B cell (primary cell): ENCODE results near the gene NUP210. TPM values are rescaled to one million over a fixed set of nuclear protein-coding genes. Genes with fewer than 3 reads are reported as not detected.

ENCODE experiments used
- ATAC-seq: fragments of 200-7000 bp; cut with Tn5 transposase; one replicate; pipeline ENCODE4 v1.10.0; 2021; ENCODE audit warnings: low read depth, mild to moderate bottlenecking, moderate number of reproducible peaks, moderate library complexity
- CTCF ChIA-PET: fragments of 350-600 bp; sonication (Branson Sonifier 250); formaldehyde crosslinking; loops from one replicate; lab custom pipeline; 2021; ENCODE audit warnings: antibody characterized with exemption, inconsistent platforms; lab: Charles Lee
- POLR2A ChIA-PET: fragments of 350-600 bp; sonication (Branson Sonifier 250); formaldehyde crosslinking; loops from one replicate; lab custom pipeline; 2021; ENCODE audit warnings: antibody characterized with exemption; lab: Charles Lee
- DNase-seq: peaks from one replicate; pipeline ENCODE4 v3.0.0; 2013
- H2AFZ ChIP-seq: 2 replicates; pipeline ENCODE4 v1.6.1; 2012; ENCODE audit warnings: mild to moderate bottlenecking, low read depth, low read length; ENCODE audit not compliant: insufficient read depth, poor library complexity, severe bottlenecking
- H3K27ac ChIP-seq, 2 donors: 1 replicate in 1 of 2; 2 replicates in 1 of 2; pipeline ENCODE4 v1.5.1; 2012 to 2013; ENCODE audit warnings: low read length in 2 of 2, mild to moderate bottlenecking in 2 of 2, moderate library complexity in 1 of 2
- H3K27me3 ChIP-seq, 4 experiments: fragments of 200-600 bp in 1 of 4; sonication (generic) in 1 of 4; replicated peaks in 1 of 4; 1 replicate in 2 of 4; 2 replicates in 2 of 4; pipeline versions ENCODE4 v1.6.1 to v1.7.0; 2013 to 2016; ENCODE audit warnings: low read length in 3 of 4, mild to moderate bottlenecking in 2 of 4, mixed read lengths in 1 of 4, moderate library complexity in 1 of 4; ENCODE audit not compliant: insufficient read depth in 4 of 4, control insufficient read depth in 3 of 4; ENCODE audit errors: control extremely low read depth in 1 of 4
- H3K36me3 ChIP-seq, 2 experiments: replicated peaks in 1 of 2; 1 replicate in 1 of 2; 2 replicates in 1 of 2; pipeline versions ENCODE4 v1.6.1 to v1.7.1; 2013; ENCODE audit warnings: low read length in 1 of 2; ENCODE audit not compliant: insufficient read depth in 2 of 2, control insufficient read depth in 1 of 2; ENCODE audit errors: control extremely low read depth in 1 of 2, extremely low read depth in 1 of 2
- H3K4me1 ChIP-seq, 2 donors: fragments of 200-600 bp in 1 of 2; sonication (generic) in 1 of 2; 1 replicate in 1 of 2; 2 replicates in 1 of 2; pipeline versions ENCODE4 v1.5.1 to v1.6.1; 2013 to 2017; ENCODE audit warnings: low read length in 2 of 2; ENCODE audit not compliant: control insufficient read depth in 2 of 2, insufficient read depth in 2 of 2
- H3K4me2 ChIP-seq: replicated peaks from 2 replicates; pipeline ENCODE3; 2012; ENCODE audit warnings: mild to moderate bottlenecking, low read depth, low read length; ENCODE audit not compliant: poor library complexity, severe bottlenecking
- H3K4me3 ChIP-seq, 5 experiments: fragments of 200-600 bp in 1 of 5; sonication (generic) in 1 of 5; 1 replicate in 3 of 5; 2 replicates in 2 of 5; pipeline versions ENCODE4 v1.5.1 to v1.7.0; 2011 to 2016; ENCODE audit warnings: low read length in 4 of 5, mild to moderate bottlenecking in 4 of 5, low read depth in 2 of 5, control low read depth in 1 of 5, moderate library complexity in 1 of 5; ENCODE audit not compliant: insufficient read depth in 1 of 5; ENCODE audit errors: control extremely low read depth in 1 of 5, extremely low read depth in 1 of 5
- H3K79me2 ChIP-seq: fragments of 200-600 bp; sonication (generic); one replicate; pipeline ENCODE4 v1.6.0; 2016; ENCODE audit warnings: low read length; ENCODE audit not compliant: control insufficient read depth, insufficient read depth
- H3K9ac ChIP-seq: fragments of 200-600 bp; sonication (generic); 2 replicates; pipeline ENCODE4 v1.6.1; 2017; ENCODE audit warnings: mild to moderate bottlenecking, low read length, moderate library complexity
- H3K9me3 ChIP-seq, 3 donors: one replicate each; pipeline versions ENCODE4 v1.6.1 to v1.7.1; 2013; ENCODE audit warnings: low read length in 2 of 3; ENCODE audit not compliant: control insufficient read depth in 2 of 3, insufficient read depth in 1 of 3; ENCODE audit errors: control extremely low read depth in 1 of 3
- H4K20me1 ChIP-seq: 2 replicates; pipeline ENCODE4 v1.6.0; 2012; ENCODE audit warnings: mild to moderate bottlenecking, low read length; ENCODE audit not compliant: insufficient read depth, control insufficient read depth, poor library complexity, severe bottlenecking
- H3K27ac Mint-ChIP-seq: one replicate; pipeline ENCODE4 v1.8.0; 2021; ENCODE audit warnings: mixed read lengths
- H3K27me3 Mint-ChIP-seq: one replicate; pipeline ENCODE4 v1.8.0; 2021; ENCODE audit warnings: mixed read lengths
- H3K4me1 Mint-ChIP-seq: one replicate; pipeline ENCODE4 v1.8.0; 2021; ENCODE audit warnings: mixed read lengths
- H3K4me3 Mint-ChIP-seq: one replicate; pipeline ENCODE4 v1.8.0; 2021; ENCODE audit warnings: mixed read lengths
- H3K9me3 Mint-ChIP-seq: one replicate; pipeline ENCODE4 v1.8.0; 2022; ENCODE audit warnings: mixed read lengths; ENCODE audit not compliant: insufficient read depth
- CTCF ChIP-seq: fragments of 200-600 bp; IDR thresholded peaks from one replicate; pipeline ENCODE4 v1.8.0; 2022; ENCODE audit warnings: antibody characterized with exemption, mild to moderate bottlenecking
- EZH2 ChIP-seq: IDR thresholded peaks from 2 replicates; pipeline ENCODE4 v1.6.1; 2012; ENCODE audit warnings: borderline replicate concordance, low read depth, mild to moderate bottlenecking, moderate library complexity, low read length; ENCODE audit not compliant: insufficient read depth, poor library complexity, severe bottlenecking
- WGBS: methylation state at CpG from one replicate; pipeline ENCODE4 v1.1.5; 2013; ENCODE audit warnings: missing lambda C conversion rate; ENCODE audit not compliant: insufficient coverage; 5-methylcytosine and 5-hydroxymethylcytosine counted together
- intact Hi-C: fragments of 100-400 bp; cut with micrococcal nuclease; formaldehyde crosslinking; loops from one replicate; pipeline ENCODE4 v1.10.0; 2022
- polyA plus RNA-seq: library from polyadenylated mRNA; depleted of rRNA; stranded (reverse); fragments of >200 nt; gene quantifications from 2 replicates; pipeline ENCODE4 v1.2.3, GENCODE V29; 2012
- total RNA-seq, 2 donors: library from RNA; stranded (reverse); fragments of 120-200 nt in 1 of 2; gene quantifications; 1 replicate in 1 of 2; 2 replicates in 1 of 2; pipeline versions ENCODE4 v1.2.3 to v1.2.4, GENCODE V29; 2013 to 2022

Gene NUP210
- total and polyA plus RNA-seq, 2 donors (not counting 1 experiment from before 2014, with no cell fraction given) = 114 to 159 TPM

GRCh38 chr3:13339833-13340232, 80.3 kb downstream of the NUP210 start:
- Mint-ChIP-seq H3K27me3 (no peaks in the 10 kb centered on the region), H3K4me3 (no peak overlapping the region), H3K9me3 (no peaks in the 10 kb centered on the region), H3K4me1 (peaks cover 15% of the 10 kb centered on the region), H3K27ac (no peak overlapping the region)
- H3K4me3 ChIP-seq = no peak overlapping the region
- H4K20me1 ChIP-seq = peaks cover 56% of the 10 kb centered on the region
- intact Hi-C loops = no loop called here
- ATAC-seq = no peak
- H3K27ac ChIP-seq = no peak overlapping the region
- H2AFZ ChIP-seq = no peak overlapping the region
- TF ChIP-seq EZH2 = no peak
- TF ChIP-seq CTCF = no peak
- H3K4me1 ChIP-seq = peaks cover 6 to 11% of the 10 kb centered on the region in 2 donors
- peaks cover 0 to 1% (median 0%) of the 10 kb centered on the region in 3 donors for H3K9me3 ChIP-seq
- H3K4me2 ChIP-seq = no peak overlapping the region
- no peaks in the 10 kb centered on the region for H3K27me3 ChIP-seq
- 98% methylated on average over 20 of the region's 20 CpGs for WGBS
- H3K9ac ChIP-seq = no peak overlapping the region
- peaks cover 2% of the 10 kb centered on the region for H3K79me2 ChIP-seq
- POLR2A ChIA-PET = no interaction called here
- H3K36me3 ChIP-seq = peaks cover 13 to 84% of the 10 kb centered on the region in 2 experiments
- no peak for DNase-seq
- CTCF ChIA-PET = no interaction called here

GRCh38 chr3:13338996-13339395, 81.1 kb downstream of the NUP210 start:
- H3K4me3 ChIP-seq = no peak overlapping the region
- no peak overlapping the region for H2AFZ ChIP-seq
- no peak overlapping the region for H3K4me2 ChIP-seq
- CTCF ChIA-PET = no interaction called here
- Mint-ChIP-seq H3K9me3 (no peaks in the 10 kb centered on the region), H3K4me1 (peaks cover 15% of the 10 kb centered on the region), H3K27me3 (no peaks in the 10 kb centered on the region), H3K4me3 (no peak overlapping the region), H3K27ac (no peak overlapping the region)
- POLR2A ChIA-PET = no interaction called here
- intact Hi-C loops = no loop called here
- TF ChIP-seq EZH2 (no peak), CTCF (no peak)
- H3K27me3 ChIP-seq = no peaks in the 10 kb centered on the region
- H3K9ac ChIP-seq = no peak overlapping the region
- H3K27ac ChIP-seq = no peak overlapping the region
- peaks cover 6 to 16% of the 10 kb centered on the region in 2 donors for H3K4me1 ChIP-seq
- H4K20me1 ChIP-seq = peaks cover 56% of the 10 kb centered on the region
- ATAC-seq (no peak), DNase-seq (no peak)
- peaks cover 0 to 1% (median 0%) of the 10 kb centered on the region in 3 donors for H3K9me3 ChIP-seq
- peaks cover 13 to 89% of the 10 kb centered on the region in 2 experiments for H3K36me3 ChIP-seq
- WGBS = 64% methylated on average over 2 of the region's 5 CpGs
- peaks cover 2% of the 10 kb centered on the region for H3K79me2 ChIP-seq
